VCaP (cell line): ENCODE results near the gene BTBD9.

Experiments
- H3K27ac ChIP-seq: fragments of 450-650 bp; 2 replicates; pipeline ENCODE4 v1.5.1; 2017
- CTCF ChIP-seq: fragments of 450-650 bp; conservative IDR thresholded peaks from 2 replicates; pipeline ENCODE4 v1.5.1; 2017; ENCODE audit warnings: mild to moderate bottlenecking, moderate library complexity

Gene BTBD9

DNA sequence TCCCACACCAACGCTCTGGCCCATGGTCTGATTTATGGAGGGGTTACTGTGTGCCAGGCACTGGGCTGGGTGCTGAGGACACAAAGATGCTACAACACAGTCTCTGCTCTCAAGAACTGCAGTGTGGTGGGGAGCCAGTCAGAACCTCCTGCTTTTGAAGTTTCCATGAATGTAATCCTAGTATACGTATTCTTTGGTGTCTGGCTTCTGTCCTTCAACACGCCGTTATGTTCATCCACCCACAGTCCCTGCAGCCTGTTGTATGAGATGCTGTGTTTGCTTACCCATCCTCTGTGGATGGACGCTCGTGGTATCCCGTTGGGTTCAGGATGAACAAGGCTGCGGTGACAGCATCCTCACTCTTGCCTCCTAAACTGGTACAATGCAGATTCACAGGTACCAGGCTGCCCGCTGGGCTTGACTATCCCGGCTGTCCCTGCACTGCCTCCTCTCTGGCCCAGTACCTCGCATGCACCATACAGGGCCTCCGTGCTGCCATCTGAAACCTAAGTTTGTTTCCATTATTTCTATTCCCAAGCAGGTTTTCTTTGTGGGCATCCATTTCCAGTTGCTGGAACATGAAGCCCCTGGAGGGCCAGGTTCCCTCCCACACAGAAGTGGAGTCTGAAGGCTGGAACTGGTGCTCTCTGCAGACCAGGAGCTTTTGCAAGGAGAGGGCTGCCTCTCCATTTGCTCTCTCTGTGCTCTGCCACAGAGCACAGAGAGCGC is 455.7 kb downstream of the BTBD9 start:
- H3K27ac ChIP-seq, result no peak overlapping the region
- TF ChIP-seq CTCF, result no peak

- no peak for TF ChIP-seq CTCF
- no peak overlapping the region for H3K27ac ChIP-seq
Measured at GRCh38 chr6:38182426-38182825, 457.3 kb downstream of the BTBD9 start.

- no peak for TF ChIP-seq CTCF
Measured at GRCh38 chr6:38180586-38180985, 459.1 kb downstream of the BTBD9 start.

DNA sequence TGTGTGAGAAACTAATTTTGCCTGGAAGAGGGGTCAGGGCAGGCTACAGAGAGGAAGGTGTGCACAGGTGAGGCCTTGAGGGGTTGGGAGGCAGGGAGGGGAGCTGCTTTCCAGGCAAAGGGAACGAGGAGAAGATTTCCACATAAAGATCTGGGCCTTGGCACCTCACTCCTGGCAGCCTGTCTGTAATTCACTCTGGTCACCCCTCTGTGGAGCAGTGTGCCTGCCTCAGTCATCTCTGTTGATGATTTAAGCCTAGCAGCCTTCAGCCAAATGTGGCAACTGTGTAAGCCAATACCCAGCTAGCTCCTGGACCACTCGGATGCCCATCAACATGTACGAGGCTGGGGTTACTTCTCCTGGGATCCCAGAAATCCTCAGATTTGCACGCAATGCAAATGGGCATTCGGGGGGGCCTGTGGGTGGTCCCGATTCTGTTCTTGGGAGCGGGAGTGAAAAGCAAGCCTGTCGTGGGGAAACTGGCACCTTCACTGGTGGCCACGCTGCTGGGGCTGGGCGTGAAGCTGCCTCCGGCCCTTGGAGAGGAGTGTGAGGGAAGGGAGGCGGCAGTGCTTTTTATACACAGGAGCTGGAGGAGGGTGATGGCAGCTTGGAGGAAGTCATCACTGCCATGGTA is 459.8 kb downstream of the BTBD9 start:
- no peak for TF ChIP-seq CTCF

More at GRCh38 chr6:38180586-38180985, 459.1 kb downstream of the BTBD9 start:
- no peak overlapping the region for H3K27ac ChIP-seq

GRCh38 chr6:38179300-38179699 is 460.4 kb downstream of the BTBD9 start:
- H3K27ac ChIP-seq, result no peak overlapping the region
- TF ChIP-seq CTCF, result no peak

More for the DNA sequence above, 459.8 kb downstream of the BTBD9 start:
- no peak overlapping the region for H3K27ac ChIP-seq

- TF ChIP-seq CTCF, result no peak
- no peak overlapping the region for H3K27ac ChIP-seq
Measured at GRCh38 chr6:38178584-38178886, 461.2 kb downstream of the BTBD9 start.

DNA sequence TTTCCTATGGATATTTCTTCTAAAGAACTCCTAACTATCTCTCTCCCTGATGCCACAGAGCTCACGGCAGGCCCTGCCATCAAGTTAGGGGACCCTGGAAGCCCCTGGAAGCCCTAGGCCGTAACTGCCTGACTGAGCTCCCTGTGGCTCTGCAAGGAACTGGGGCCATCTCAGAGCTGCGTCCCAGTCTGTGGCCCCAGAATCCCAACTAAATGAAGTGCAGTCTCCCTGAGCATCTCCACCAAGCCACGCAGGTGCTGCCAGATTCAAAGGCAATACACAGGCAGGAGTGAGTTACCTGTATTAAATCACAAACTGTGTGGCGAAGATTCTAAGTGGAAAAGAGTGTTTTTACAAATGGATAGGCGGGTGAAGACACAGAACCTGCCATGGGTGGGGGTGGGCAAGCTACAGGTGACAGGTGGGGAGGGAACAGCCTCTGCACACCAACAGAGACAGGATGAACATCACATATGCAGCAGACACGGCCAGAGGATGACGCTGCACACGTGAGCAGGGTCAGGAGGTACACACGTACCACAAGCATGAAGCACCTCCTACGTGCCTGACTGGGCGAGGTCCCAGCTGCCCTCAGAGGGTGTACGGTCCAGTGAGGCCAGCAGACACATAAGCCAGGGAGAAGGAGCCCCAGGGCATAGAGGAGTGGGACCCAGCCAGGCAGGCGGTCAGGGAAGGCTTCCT is 461.7 kb downstream of the BTBD9 start:
- no peak overlapping the region for H3K27ac ChIP-seq
- no peak for TF ChIP-seq CTCF
